HEK293T (cell line): Measurements from ENCODE around the gene ATP4B.

Experiments
- ARNT ChIP-seq: fragments of 450-650 bp; IDR thresholded peaks from 2 replicates; pipeline ENCODE4 v1.6.1; 2017; ENCODE audit warnings: mild to moderate bottlenecking
- FOXA1 ChIP-seq: fragments of 450-650 bp; IDR thresholded peaks from 2 replicates; pipeline ENCODE4 v1.6.1; 2016; ENCODE audit warnings: mild to moderate bottlenecking
- HDGF ChIP-seq: fragments of 450-650 bp; IDR thresholded peaks from 2 replicates; pipeline ENCODE4 v1.6.1; 2017; ENCODE audit warnings: antibody characterized with exemption, borderline replicate concordance
- L3MBTL2 ChIP-seq: fragments of 450-650 bp; conservative IDR thresholded peaks from 2 replicates; pipeline ENCODE4 v1.6.1; 2016; ENCODE audit warnings: mild to moderate bottlenecking
- LEF1 ChIP-seq: fragments of 450-650 bp; IDR thresholded peaks from 2 replicates; pipeline ENCODE4 v1.6.1; 2017; ENCODE audit warnings: mild to moderate bottlenecking, borderline replicate concordance
- SP1 ChIP-seq: fragments of 450-650 bp; IDR thresholded peaks from 2 replicates; pipeline ENCODE4 v1.6.1; 2017
- SUZ12 ChIP-seq: fragments of 450-650 bp; IDR thresholded peaks from 2 replicates; pipeline ENCODE4 v1.6.1; 2016; ENCODE audit warnings: mild to moderate bottlenecking
- TARDBP ChIP-seq: fragments of 450-650 bp; IDR thresholded peaks from 2 replicates; pipeline ENCODE4 v1.6.1; 2016
- TF ChIP-seq, protein P1 (sequence below): fragments of 450-650 bp; IDR thresholded peaks from 2 replicates; pipeline ENCODE4 v1.6.1; 2016

DNA sequence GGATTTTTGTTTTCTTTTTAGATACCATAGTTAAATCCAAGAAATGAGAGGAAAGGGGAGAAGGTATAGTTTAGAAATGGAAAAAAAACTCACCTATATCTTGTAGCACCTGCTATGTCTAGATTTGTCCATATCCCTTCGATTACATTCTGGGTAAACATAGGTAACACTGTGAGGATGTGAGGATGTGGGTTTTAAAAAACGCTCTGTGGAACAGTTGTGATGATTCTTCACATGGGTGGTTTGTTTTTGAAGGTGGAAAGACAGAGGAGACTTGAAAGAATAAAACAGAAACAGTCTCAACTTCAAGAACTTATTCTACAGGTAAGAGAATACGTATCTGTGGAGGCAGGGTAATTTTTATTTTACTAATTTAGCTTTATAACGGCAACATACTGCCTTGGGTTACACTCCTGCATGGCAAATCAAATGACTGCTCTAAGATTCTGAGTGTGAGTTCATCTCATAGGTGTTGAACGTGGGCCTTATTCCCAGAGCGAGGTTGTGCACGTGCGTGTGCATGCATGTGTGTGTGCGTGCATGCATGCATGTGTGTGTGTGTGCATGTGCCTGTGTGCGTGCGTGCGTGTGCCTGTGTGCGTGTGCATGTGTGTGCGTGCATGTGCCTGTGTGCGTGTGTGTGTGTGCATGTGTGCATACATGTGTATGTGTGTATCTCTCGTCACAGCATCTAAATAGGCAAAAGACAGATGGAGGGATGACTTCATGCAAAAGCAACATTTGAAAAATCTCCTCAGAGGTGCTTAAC, 23.5 kb downstream of the ATP4B start:
- TF ChIP-seq ARNT (no peak), L3MBTL2 (no peak), SP1 (no peak), TARDBP (no peak), FOXA1 (no peak), HDGF (no peak), SUZ12 (no peak), LEF1 (no peak)
- TF ChIP-seq, protein P1, sequence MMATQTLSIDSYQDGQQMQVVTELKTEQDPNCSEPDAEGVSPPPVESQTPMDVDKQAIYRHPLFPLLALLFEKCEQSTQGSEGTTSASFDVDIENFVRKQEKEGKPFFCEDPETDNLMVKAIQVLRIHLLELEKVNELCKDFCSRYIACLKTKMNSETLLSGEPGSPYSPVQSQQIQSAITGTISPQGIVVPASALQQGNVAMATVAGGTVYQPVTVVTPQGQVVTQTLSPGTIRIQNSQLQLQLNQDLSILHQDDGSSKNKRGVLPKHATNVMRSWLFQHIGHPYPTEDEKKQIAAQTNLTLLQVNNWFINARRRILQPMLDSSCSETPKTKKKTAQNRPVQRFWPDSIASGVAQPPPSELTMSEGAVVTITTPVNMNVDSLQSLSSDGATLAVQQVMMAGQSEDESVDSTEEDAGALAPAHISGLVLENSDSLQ: no peak
